Activated gamma-delta T cell treated with anti-CD3 and anti-CD28 coated beads, Interleukin-2, amount 50 U/mL, for 16 hours (primary cell): ENCODE measurements around the gene ADGRL3.
"Not testable (repeated sequence)": the region's sequence is repeated elsewhere in the genome, so short reads cannot be mapped to it uniquely, and the experiment has no call there.

Experiments
- DNase-seq: peaks from one replicate; pipeline ENCODE4 v3.0.0-alpha.2; 2020; ENCODE audit warnings: low read depth

Gene ADGRL3

DNA sequence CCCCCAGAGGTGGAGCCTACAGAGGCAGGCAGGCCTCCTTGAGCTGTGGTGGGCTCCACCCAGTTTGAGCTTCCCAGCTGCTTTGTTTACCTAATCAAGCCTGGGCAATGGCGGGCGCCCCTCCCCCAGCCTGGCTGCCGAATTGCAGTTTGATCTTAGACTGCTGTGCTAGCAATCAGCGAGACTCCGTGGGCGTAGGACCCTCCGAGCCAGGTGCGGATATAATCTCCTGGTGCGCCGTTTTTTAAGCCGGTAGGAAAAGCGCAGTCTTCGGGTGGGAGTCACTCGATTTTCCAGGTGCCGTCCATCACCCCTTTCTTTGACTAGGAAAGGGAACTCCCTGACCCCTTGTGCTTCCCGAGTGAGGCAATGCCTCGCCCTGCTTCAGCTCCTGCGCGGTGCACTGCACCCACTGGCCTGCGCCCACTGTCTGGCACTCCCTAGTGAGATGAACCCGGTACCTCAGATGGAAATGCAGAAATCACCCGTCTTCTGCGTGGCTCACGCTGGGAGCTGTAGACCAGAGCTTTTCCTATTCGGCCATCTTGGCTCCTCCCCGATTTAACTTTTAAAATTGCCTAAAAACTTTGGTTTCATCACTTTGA, 446.7 kb downstream of the ADGRL3 start:
- DNase-seq = not testable (repeated sequence)

- DNase-seq = no peak
These were observed 448.1 kb downstream of the ADGRL3 start for GRCh38 chr4:61648264-61648663.

DNA sequence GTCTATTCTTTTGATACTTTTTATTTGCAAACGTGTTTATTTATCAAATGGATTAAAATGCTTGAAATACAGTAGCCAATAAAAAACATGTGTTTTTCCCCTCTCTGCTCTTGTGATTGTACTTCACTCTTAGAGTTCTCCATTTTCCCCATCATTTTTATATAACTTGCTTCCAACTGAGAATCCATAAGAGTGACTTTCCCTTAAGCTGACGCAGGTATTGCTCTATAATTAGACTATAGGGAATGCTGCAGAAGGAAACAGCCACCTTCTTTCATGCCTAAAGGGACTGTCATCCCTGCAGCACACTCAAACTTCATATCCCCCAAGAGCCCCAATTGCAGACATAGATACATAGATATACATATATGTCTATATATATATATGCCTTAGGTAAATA, 456.9 kb downstream of the ADGRL3 start:
- DNase-seq = no peak

GRCh38 chr4:61661960-61662359, 461.8 kb downstream of the ADGRL3 start:
- no peak for DNase-seq

DNA sequence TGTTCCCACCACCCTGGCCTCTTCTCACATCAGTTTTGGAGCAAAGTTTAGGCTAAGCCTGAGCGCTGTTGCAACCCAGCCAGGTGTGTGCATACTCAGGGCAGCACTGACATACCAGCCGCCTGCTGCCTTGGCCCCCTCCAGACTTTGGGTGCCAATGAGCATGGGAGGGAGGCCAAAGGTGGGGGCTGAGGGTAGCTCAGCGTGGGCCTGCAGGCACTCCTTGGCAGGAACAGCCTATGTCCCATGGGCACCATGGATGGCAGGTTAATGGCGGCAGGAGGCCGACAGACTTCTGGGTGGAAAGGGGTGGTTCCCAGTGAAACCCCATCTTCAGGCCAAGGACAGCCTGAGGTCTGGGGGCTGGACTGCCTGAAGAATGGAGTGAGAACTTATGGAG, 462.2 kb downstream of the ADGRL3 start:
- DNase-seq = no peak

- no peak for DNase-seq
These were observed 463.2 kb downstream of the ADGRL3 start for GRCh38 chr4:61663310-61663709.

DNA sequence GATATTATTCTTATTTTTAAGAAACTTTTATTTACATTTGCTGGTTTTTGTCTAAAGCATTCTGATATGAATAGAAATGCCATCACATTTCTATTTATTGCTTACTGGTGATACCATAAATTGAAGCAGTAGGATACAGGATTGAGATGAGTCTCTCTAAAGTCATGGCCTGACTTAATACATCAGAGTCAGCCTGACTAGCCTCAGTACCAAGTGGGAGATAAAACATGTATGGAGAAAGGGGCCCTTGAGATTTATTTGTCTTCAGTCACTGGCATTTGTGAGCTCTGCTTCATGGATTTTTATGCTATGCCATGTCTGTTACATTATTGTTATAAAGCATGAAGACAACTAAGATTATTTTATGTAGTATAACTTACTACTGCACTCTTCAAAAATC, 465.5 kb downstream of the ADGRL3 start:
- DNase-seq = no peak

DNA sequence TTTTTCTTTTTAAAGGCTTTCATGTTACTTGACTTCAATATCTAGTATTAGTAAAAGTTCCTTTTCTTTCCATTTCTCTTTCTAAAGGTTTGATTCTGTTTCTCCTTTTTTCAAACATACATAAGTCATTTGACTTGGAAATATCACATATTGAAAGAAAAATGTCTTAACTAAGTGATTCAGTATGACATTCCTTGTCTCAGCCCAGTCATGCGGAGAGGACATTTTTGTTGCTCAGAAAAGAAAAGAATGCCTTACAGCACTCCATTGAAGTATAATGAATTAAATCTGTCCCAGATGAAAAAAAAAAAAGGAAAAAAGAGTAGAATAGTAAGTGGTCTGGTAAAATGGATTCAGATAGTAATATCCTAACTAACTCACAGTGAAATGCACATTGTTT, 466.1 kb downstream of the ADGRL3 start:
- DNase-seq = no peak

DNA sequence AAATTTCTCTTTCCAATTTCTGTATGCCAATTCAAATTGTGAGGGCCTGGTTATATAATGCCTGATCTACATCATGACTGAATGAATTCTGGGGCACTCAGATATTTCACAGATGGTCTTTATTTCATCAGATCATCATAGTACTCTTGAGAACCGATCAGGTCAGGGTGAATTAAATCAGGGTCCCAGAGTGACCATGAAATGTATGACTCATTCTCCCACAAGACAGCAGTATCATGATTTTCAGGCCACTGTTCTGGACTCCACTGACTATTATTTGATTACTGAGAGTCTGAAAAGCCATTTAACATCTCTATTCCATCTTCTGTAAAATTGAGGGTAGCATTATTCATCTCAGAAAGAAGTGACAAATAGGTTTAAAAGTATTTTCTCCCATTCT, 471.5 kb downstream of the ADGRL3 start:
- no peak for DNase-seq

DNA sequence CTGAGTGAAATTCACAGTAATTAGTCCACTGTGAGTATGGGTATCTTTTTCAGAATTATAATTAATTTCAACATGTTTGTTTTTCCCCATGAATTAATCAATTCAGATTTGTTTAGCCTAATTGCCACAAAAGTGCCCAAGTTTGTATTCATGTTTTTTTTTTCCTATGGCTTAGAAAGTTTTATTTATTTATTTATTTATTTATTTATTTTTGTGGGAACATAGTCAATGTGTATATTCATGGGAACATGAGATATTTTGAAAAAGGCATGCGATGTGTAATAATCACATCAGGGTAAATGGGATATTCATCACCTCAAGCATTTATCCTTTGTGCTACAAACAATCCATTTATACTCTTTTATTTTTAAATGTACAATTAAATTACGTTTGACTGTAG, 475.3 kb downstream of the ADGRL3 start:
- no peak for DNase-seq

DNA sequence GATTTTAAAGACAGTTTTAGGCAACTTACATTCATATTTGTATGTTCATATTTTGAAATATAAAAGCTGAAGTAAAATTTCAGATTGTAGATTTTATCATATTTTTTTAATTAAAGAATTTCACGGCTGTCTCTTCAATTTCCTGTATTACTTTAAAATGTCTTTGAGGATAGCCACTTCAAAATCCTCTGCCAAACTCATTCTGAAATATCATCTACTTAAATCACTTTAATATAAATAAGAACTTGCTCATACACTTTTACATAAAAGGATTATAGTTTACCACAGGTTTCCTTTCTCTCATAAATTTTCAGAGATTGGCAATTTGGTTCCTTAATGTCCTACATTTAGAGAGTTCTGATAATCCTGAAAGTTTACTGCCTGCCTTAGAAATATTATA, 478.2 kb downstream of the ADGRL3 start:
- no peak for DNase-seq

DNA sequence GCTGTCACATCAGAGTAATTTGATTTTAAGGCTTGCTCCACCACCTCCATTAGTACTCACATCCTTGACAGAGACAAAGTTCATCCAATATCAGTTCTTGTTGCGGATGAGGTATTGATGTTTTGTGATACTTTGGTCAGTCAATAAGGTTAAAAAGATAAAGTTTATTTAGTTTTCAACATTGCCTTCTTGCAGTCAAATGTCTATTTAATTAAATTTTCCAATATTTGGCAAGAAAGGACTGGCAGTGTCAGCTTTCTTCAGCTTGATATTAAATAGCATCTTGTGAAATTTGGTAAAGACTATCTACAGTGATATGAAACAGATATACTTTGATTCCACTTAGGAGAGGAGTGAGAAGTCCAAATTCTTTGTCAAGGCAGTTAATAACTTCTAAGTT, 493.4 kb downstream of the ADGRL3 start:
- DNase-seq = no peak

DNA sequence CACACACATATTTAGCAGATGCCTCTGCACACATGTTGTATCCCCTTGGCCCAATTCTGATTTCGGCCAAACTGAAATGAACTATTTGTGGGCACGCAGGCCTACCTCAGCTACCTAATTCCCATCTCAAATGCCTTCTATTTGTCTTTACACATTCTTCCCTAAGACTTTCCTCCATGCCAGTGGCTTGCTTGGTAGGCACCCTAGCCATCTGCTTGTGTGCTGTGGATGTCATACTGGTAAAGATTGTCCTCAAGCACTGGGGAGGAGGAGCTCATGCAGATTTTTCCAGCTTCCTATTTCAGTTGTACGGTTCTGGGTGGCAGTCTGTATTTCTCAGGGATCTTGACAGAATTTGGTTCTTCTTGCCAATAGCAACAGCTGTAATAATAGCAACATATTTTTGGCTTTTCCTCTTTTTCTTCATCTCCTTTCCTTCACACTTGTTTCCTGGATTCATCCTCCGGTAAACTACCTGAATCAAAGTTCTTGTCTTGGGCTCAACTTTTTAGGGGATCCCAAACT, 514.3 kb downstream of the ADGRL3 start:
- DNase-seq = no peak

DNA sequence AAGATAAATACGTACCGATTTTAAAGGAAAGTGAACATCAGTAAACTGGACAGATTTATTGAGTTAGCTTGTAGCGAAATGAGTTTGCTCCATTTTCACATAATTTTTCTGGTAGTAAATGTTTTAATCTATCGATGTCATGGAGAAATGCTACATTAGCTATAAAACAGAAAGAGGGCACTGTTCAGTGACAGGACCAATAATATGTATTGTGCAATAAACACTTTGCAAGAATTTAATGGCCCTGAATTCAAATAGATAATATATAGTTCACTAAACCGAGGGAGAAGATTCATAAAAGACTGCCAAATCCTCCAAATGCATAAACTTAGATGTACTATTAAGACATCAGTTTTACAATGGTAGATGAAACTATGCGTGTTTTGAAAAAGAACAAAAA, 516.3 kb downstream of the ADGRL3 start:
- no peak for DNase-seq

- DNase-seq = no peak
These were observed 523.4 kb downstream of the ADGRL3 start for GRCh38 chr4:61723492-61723891.

- DNase-seq = no peak
These were observed 527.2 kb downstream of the ADGRL3 start for GRCh38 chr4:61727286-61727685.

DNA sequence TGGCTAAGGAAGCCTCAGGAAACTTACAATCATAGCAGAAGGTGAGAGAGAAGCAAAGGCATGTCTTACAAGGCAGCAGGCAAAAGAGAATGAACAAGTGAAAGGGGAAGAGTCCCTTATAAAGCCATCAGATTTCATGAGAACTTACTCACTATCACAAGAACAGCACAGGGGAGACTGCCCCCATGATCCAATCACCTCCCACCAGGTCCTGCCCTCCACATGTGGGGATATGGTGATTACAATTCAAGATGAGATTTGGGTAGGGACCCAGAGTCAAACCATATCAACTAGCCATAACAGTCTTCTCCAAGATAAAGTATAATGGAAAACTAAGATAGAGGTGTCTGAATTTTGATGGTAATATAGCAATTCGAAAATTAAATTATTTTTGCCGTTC, 534.3 kb downstream of the ADGRL3 start:
- no peak for DNase-seq

DNA sequence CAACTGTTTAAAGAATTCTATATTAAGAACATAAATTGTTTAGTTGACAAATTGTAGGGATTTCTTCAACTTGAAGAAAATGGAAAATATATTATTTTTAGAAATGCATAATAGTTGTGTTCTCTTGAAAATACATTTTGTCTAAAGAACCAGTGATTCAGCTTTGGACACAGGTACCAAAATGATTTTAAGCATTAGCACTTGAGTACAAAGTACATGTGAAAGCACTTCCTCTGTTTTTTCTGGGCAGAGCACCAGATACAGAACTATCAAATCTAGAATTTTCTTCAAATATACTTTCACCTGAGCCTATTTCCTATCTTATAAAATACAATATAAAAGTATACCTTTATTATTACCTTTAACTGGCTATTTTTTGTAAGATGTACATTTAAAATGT, 539.8 kb downstream of the ADGRL3 start:
- DNase-seq = no peak

- DNase-seq = no peak
These were observed 540.8 kb downstream of the ADGRL3 start for GRCh38 chr4:61740886-61741285.

- DNase-seq = no peak
These were observed 541.4 kb downstream of the ADGRL3 start for GRCh38 chr4:61741327-61742096.

- DNase-seq = no peak
These were observed 550.7 kb downstream of the ADGRL3 start for GRCh38 chr4:61750810-61751209.

GRCh38 chr4:61752617-61753016, 552.5 kb downstream of the ADGRL3 start:
- DNase-seq = no peak

DNA sequence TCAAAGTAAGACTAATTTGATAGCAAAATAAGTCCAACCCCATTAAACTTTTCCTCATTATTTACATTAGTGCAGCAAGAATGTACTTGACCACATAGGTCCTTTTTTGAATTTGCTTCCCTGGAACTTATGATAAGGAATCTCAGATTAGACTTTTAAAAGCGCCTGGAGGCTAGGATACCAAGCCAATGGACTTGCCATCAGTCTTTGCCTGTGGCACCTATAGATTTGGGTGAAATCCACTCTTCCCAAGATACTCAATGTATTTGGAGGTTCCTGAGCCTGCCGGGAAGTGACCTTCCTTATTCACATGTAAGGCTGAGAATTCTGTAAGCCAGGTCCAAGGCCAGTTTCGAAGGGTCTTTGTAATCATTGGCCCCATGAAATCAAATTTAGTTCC, 553.6 kb downstream of the ADGRL3 start:
- DNase-seq = no peak

DNA sequence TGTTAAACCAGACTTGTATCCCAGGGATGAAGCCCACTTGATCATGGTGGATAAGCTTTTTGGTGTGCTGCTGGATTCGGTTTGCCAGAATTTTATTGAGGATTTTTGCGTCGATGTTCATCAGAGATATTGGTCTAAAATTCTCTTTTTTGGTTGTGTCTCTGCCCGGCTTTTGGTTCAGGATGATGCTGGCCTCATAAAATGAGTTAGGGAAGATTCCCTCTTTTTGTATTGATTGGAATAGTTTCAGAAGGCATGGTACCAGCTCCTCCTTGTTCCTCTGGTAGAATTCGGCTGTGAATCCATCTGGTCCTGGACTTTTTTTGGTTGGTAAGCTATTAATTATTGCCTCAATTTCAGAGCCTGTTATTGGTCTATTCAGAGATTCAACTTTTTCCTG, 556.8 kb downstream of the ADGRL3 start:
- not testable (repeated sequence) for DNase-seq
